Calu3 (cell line): ENCODE results near the gene TJP3. TPM values are rescaled to one million over a fixed set of nuclear protein-coding genes. Genes with fewer than 3 reads are reported as not detected.

Experiments
- BruUV-seq: library from RNA; stranded (reverse); fragments of 400-500 nt; replicated peaks from 2 replicates; lab custom pipeline; 2021; lab: Mats Ljungman, UMichigan
- CTCF ChIA-PET: fragments of 300-600 bp; sonication (Branson Sonifier 250); formaldehyde crosslinking; loops from one replicate; lab custom pipeline; 2022; ENCODE audit warnings: antibody characterized with exemption; lab: Charles Lee
- DNase-seq: peaks from one replicate; pipeline ENCODE4 v3.0.0; 2022
- H3K27ac Mint-ChIP-seq: one replicate; pipeline ENCODE4 v1.8.0; 2022; ENCODE audit warnings: mixed read lengths; ENCODE audit not compliant: unreplicated experiment
- H3K27me3 Mint-ChIP-seq: one replicate; pipeline ENCODE4 v1.8.0; 2022; ENCODE audit warnings: mixed read lengths; ENCODE audit not compliant: unreplicated experiment
- H3K36me3 Mint-ChIP-seq: one replicate; pipeline ENCODE4 v1.8.0; 2022; ENCODE audit warnings: mild to moderate bottlenecking, moderate library complexity, mixed read lengths; ENCODE audit not compliant: insufficient read depth, unreplicated experiment
- H3K4me1 Mint-ChIP-seq: one replicate; pipeline ENCODE4 v1.8.0; 2022; ENCODE audit warnings: mild to moderate bottlenecking, low read depth, mixed read lengths; ENCODE audit not compliant: unreplicated experiment
- H3K4me3 Mint-ChIP-seq: one replicate; pipeline ENCODE4 v1.8.0; 2022; ENCODE audit warnings: mild to moderate bottlenecking, low read depth, moderate library complexity, mixed read lengths; ENCODE audit not compliant: unreplicated experiment
- H3K9me3 Mint-ChIP-seq: one replicate; pipeline ENCODE4 v1.8.0; 2022; ENCODE audit warnings: low read depth, mixed read lengths; ENCODE audit not compliant: unreplicated experiment
- intact Hi-C: fragments of 100-400 bp; cut with micrococcal nuclease; formaldehyde crosslinking; loops from one replicate; pipeline ENCODE4 v1.10.0; 2022; ENCODE audit not compliant: unreplicated experiment
- total RNA-seq: library from RNA; stranded (reverse); gene quantifications from 2 replicates; pipeline ENCODE4 v1.2.3, GENCODE V29; 2022
- TF ChIP-seq, protein P1 (sequence below): fragments of 200-600 bp; IDR thresholded peaks from one replicate; pipeline ENCODE4 v1.8.0; 2022; ENCODE audit warnings: antibody characterized with exemption; ENCODE audit not compliant: unreplicated experiment

The TJP3 gene
- total RNA-seq, 1 experiment from 2014 or later = 84.8 TPM

- no peak overlapping the region for H3K27ac Mint-ChIP-seq
- intact Hi-C loops = no loop called here
- H3K4me1 Mint-ChIP-seq = no peaks in the 10 kb centered on the region
- CTCF ChIA-PET = interaction anchor here (0.5 kb wide), 1 partner anchor 540 kb away, joined by 6 read pairs; no protein-coding TSS in a partner anchor
- H3K4me3 Mint-ChIP-seq = no peak overlapping the region
- no peaks in the 10 kb centered on the region for H3K9me3 Mint-ChIP-seq
- TF ChIP-seq, protein P1, sequence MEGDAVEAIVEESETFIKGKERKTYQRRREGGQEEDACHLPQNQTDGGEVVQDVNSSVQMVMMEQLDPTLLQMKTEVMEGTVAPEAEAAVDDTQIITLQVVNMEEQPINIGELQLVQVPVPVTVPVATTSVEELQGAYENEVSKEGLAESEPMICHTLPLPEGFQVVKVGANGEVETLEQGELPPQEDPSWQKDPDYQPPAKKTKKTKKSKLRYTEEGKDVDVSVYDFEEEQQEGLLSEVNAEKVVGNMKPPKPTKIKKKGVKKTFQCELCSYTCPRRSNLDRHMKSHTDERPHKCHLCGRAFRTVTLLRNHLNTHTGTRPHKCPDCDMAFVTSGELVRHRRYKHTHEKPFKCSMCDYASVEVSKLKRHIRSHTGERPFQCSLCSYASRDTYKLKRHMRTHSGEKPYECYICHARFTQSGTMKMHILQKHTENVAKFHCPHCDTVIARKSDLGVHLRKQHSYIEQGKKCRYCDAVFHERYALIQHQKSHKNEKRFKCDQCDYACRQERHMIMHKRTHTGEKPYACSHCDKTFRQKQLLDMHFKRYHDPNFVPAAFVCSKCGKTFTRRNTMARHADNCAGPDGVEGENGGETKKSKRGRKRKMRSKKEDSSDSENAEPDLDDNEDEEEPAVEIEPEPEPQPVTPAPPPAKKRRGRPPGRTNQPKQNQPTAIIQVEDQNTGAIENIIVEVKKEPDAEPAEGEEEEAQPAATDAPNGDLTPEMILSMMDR = no peak
- no peaks in the 10 kb centered on the region for H3K27me3 Mint-ChIP-seq
- DNase-seq = no peak
- H3K36me3 Mint-ChIP-seq = peaks cover 4% of the 10 kb centered on the region
- BruUV-seq = no TSS peak
Observed at GRCh38 chr19:3668331-3669081, 39.7 kb upstream of the TJP3 start.

DNA sequence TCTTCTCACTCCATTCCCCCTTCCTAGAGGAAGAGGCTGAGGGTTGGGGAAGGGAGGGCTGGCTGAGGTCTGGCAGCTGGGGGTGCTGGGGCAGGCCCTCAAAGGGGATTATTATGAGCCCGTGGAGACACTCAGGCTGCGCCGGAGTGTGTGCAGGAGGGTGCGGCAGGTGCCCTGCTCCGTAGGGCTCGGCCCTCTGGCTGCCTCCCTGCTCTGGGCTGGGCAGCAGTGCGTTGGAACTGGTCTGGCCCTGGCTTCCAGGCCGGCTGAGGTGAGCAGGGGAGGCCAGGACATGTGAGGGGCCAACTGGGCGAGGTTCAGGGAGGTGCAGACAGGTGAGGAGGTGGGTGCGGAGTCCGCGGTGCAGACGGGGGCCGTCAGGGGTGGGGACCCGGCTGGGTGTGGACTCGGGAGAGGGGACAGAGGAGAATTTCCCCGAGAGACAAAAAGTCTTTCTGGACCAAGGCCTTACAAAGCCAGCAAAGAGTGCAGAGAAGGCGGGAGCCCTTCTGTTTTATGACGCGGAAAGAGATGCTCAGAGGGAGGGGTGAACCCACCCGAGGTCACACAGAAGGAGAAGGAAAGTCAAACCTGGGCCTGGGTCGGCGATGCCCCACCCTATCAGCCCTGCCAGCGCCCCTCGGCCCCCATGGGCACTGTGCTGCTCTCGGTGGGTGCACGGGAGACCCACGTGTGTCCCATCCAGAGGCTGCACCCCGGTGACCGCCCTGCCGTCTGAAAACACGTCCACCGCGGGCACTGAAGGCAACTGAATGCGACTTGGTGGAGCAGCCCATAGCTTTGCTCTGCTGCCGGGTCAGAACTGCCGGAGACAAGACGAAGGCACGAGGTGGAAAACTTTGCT is 38.9 kb upstream of the TJP3 start:
- peaks cover 4% of the 10 kb centered on the region for H3K36me3 Mint-ChIP-seq
- BruUV-seq = no TSS peak
- TF ChIP-seq, protein P1 = no peak

DNA sequence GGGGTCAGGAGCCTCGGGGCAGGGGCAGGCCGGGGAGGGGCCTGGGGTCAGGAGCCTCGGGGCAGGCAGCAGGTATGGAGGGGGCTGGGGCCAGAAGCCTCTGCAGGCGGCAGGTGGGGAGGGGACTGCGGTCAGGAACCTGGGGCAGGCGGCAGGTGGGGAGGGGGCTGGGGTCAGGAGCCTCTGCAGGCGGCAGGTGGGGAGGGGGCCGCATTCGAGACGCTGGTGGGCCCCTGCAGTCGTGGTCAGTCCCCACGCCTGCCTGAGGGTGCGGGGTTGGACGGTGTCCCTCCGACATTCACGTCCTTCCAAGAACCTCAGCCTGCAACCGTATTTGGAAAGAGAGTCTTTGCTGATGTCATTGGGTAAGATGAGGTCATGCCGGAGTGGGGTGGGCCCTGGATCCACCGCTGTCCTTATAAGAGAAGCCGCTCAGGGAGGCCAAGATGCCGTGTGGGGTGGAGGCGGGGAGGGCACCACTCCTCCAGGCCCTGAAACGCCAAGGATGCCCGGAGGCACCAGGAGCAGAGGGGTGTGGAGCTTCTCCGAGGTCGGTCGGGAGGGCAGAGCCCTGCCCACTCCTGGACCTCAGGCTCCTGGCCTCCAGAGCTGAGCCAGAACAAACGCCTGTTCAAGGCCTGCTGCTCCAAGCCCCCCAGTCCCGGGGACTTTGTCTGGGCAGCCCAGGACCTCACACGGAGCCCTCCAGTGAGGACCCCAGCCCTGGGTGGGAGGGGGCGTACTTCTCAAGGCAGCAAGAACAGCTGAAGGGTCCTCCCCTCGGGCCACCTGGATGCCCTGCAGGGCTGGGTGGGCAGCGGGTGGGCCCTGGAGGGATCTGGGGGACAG is 38.0 kb upstream of the TJP3 start:
- no peak overlapping the region for H3K27ac Mint-ChIP-seq
- intact Hi-C loops = no loop called here
- no peak for DNase-seq
- no peaks in the 10 kb centered on the region for H3K4me1 Mint-ChIP-seq
- TF ChIP-seq, protein P1 = no peak
- BruUV-seq = no TSS peak
- no peaks in the 10 kb centered on the region for H3K27me3 Mint-ChIP-seq
- CTCF ChIA-PET = no interaction called here
- no peaks in the 10 kb centered on the region for H3K36me3 Mint-ChIP-seq
- H3K9me3 Mint-ChIP-seq = no peaks in the 10 kb centered on the region
- no peak overlapping the region for H3K4me3 Mint-ChIP-seq

More for the DNA sequence above, 38.9 kb upstream of the TJP3 start:
- H3K4me3 Mint-ChIP-seq = no peak overlapping the region
- intact Hi-C loops = no loop called here
- no peaks in the 10 kb centered on the region for H3K9me3 Mint-ChIP-seq
- DNase-seq = no peak
- no peak overlapping the region for H3K27ac Mint-ChIP-seq
- H3K4me1 Mint-ChIP-seq = no peaks in the 10 kb centered on the region
- CTCF ChIA-PET = no interaction called here
- H3K27me3 Mint-ChIP-seq = no peaks in the 10 kb centered on the region
